Vagina (tissue), 2 donors: ENCODE results near the gene MXD4. TPM values are rescaled to one million over a fixed set of nuclear protein-coding genes. Genes with fewer than 3 reads are reported as not detected.
"Not testable (repeated sequence)": the region's sequence is repeated elsewhere in the genome, so short reads cannot be mapped to it uniquely, and the experiment has no call there.

Experiments
- DNase-seq, 2 donors: peaks; one replicate each; pipeline ENCODE4 v3.0.0-alpha.2; 2017; ENCODE audit errors: extremely low spot score in 2 of 2
- H3K27ac ChIP-seq: fragments of 200-600 bp; sonication (generic); one replicate; pipeline ENCODE4 v1.5.1; 2019
- H3K27me3 ChIP-seq: fragments of 200-600 bp; sonication (generic); one replicate; pipeline ENCODE4 v1.5.1; 2019
- H3K36me3 ChIP-seq, 2 donors: fragments of 200-600 bp; sonication (generic); one replicate each; pipeline ENCODE4 v1.5.1; 2017 to 2019
- H3K4me1 ChIP-seq: fragments of 200-600 bp; sonication (generic); one replicate; pipeline ENCODE4 v1.5.1; 2019
- H3K4me3 ChIP-seq, 2 donors: fragments of 200-600 bp; sonication (generic); 1 replicate in 1 of 2; 2 replicates in 1 of 2; pipeline ENCODE4 v1.5.1; 2016 to 2019
- H3K9me3 ChIP-seq: fragments of 200-600 bp; sonication (generic); one replicate; pipeline ENCODE4 v1.5.1; 2019
- CTCF ChIP-seq, 3 experiments: fragments of 450-650 bp in 2 of 3; fragments of 200-600 bp in 1 of 3; sonication (generic) in 1 of 3; IDR thresholded peaks; one replicate each; pipeline ENCODE4 v1.5.1; 2017 to 2019; ENCODE audit warnings: antibody characterized with exemption in 3 of 3, mild to moderate bottlenecking in 2 of 3, moderate library complexity in 2 of 3
- POLR2A ChIP-seq, 2 donors: fragments of 450-650 bp; IDR thresholded peaks; one replicate each; pipeline ENCODE4 v1.6.1; 2017; ENCODE audit warnings: antibody characterized with exemption in 2 of 2, mild to moderate bottlenecking in 2 of 2, moderate library complexity in 2 of 2
- POLR2AphosphoS5 ChIP-seq, 2 donors: sonication (generic); formaldehyde crosslinking; IDR thresholded peaks; one replicate each; pipeline ENCODE4 v1.9.0; 2017; ENCODE audit warnings: antibody characterized with exemption in 2 of 2, mild to moderate bottlenecking in 2 of 2, low read depth in 1 of 2; ENCODE audit not compliant: insufficient read depth in 1 of 2
- intact Hi-C: fragments of 100-400 bp; cut with DNase I; formaldehyde crosslinking; loops from one replicate; pipeline ENCODE4 v1.15.1; 2023
- total RNA-seq: library from RNA; depleted of rRNA; stranded (reverse); fragments of >200 nt; gene quantifications from one replicate; pipeline ENCODE4 v1.2.3, GENCODE V29; 2016

The MXD4 gene
- total RNA-seq, 1 donor from 2014 or later = 27.5 TPM

GRCh38 chr4:2236944-2237666 lies 24.8 kb downstream of the MXD4 start:
- H3K27me3 ChIP-seq = no peaks in the 10 kb centered on the region
- no peaks in the 10 kb centered on the region for H3K9me3 ChIP-seq
- peaks cover 0 to 31% of the 10 kb centered on the region in 2 donors for H3K36me3 ChIP-seq
- intact Hi-C loops = no loop called here
- TF ChIP-seq POLR2AphosphoS5 (IDR thresholded peaks at IDR 0.05; ENCODE audit: insufficient read depth in 1 of 2, low read depth in 1 of 2) (no peak), POLR2A (IDR thresholded peaks at IDR 0.05) (no peak), CTCF (IDR thresholded peaks at IDR 0.05) (no peak)
- no peak overlapping the region for H3K4me3 ChIP-seq
- no peak overlapping the region for H3K27ac ChIP-seq
- peaks cover 46% of the 10 kb centered on the region for H3K4me1 ChIP-seq
- DNase-seq = no peak

- Histone ChIP-seq H3K27me3 (no peaks in the 10 kb centered on the region), H3K9me3 (no peaks in the 10 kb centered on the region), H3K27ac (no peak overlapping the region), H3K4me1 (no peaks in the 10 kb centered on the region), H3K4me3 (no peak overlapping the region), H3K36me3 (peaks cover 0 to 40% of the 10 kb centered on the region in 2 donors)
- TF ChIP-seq POLR2A (IDR thresholded peaks at IDR 0.05) = no peak
- no peak for TF ChIP-seq POLR2AphosphoS5 (IDR thresholded peaks at IDR 0.05; ENCODE audit: insufficient read depth in 1 of 2, low read depth in 1 of 2)
- no peak for TF ChIP-seq CTCF (IDR thresholded peaks at IDR 0.05)
- intact Hi-C loops = no loop called here
- no peak for DNase-seq
These were observed 30.8 kb downstream of the MXD4 start for GRCh38 chr4:2231082-2231481.

- H3K36me3 ChIP-seq = peaks cover 0 to 28% of the 10 kb centered on the region in 2 donors
These were observed 35.6 kb downstream of the MXD4 start for GRCh38 chr4:2226261-2226660.

GRCh38 chr4:2222838-2223237 lies 39.1 kb downstream of the MXD4 start:
- Histone ChIP-seq H3K27me3 (no peaks in the 10 kb centered on the region), H3K27ac (no peak overlapping the region), H3K36me3 (peaks cover 0 to 20% of the 10 kb centered on the region in 2 donors), H3K4me1 (no peaks in the 10 kb centered on the region), H3K9me3 (no peaks in the 10 kb centered on the region), H3K4me3 (no peak overlapping the region)
- TF ChIP-seq POLR2AphosphoS5 (IDR thresholded peaks at IDR 0.05; ENCODE audit: insufficient read depth in 1 of 2, low read depth in 1 of 2) (no peak), POLR2A (IDR thresholded peaks at IDR 0.05) (no peak), CTCF (IDR thresholded peaks at IDR 0.05) (no peak)
- intact Hi-C loops = no loop called here
- no peak for DNase-seq

More at GRCh38 chr4:2226261-2226660, 35.6 kb downstream of the MXD4 start:
- DNase-seq = no peak
- no peak overlapping the region for H3K4me3 ChIP-seq
- no peak overlapping the region for H3K27ac ChIP-seq
- H3K9me3 ChIP-seq = no peaks in the 10 kb centered on the region
- H3K4me1 ChIP-seq = no peaks in the 10 kb centered on the region
- intact Hi-C loops = no loop called here
- TF ChIP-seq POLR2A (IDR thresholded peaks at IDR 0.05) (no peak), CTCF (IDR thresholded peaks at IDR 0.05) (no peak), POLR2AphosphoS5 (IDR thresholded peaks at IDR 0.05; ENCODE audit: insufficient read depth in 1 of 2, low read depth in 1 of 2) (no peak)
- H3K27me3 ChIP-seq = no peaks in the 10 kb centered on the region

GRCh38 chr4:2221378-2221777 lies 40.5 kb downstream of the MXD4 start:
- H3K9me3 ChIP-seq, H3K4me3 ChIP-seq, H3K27me3 ChIP-seq, DNase-seq, intact Hi-C loops, H3K27ac ChIP-seq, H3K4me1 ChIP-seq: not testable (repeated sequence)
- H3K36me3 ChIP-seq = peaks cover 0 to 16% of the 10 kb centered on the region in 2 donors
